ENCODE measurements around the gene SPDYE6.

GRCh38 chr7:102300643-102301221 lies 55.5 kb downstream of the SPDYE6 start:
- no peak for TF ChIP-seq CTCF (IDR thresholded peaks at IDR 0.05)
- TF ChIP-seq ZFX (IDR thresholded peaks at IDR 0.05; ENCODE audit: borderline replicate concordance): no peak

Measured in 22Rv1 (cell line).